GM12875 (cell line): ENCODE measurements around the gene HOXA6.

ENCODE experiments used
- H3K4me3 ChIP-seq: one replicate; pipeline ENCODE4 v1.5.1; 2011; ENCODE audit warnings: low read depth, low read length, control low read depth
- CTCF ChIP-seq: IDR thresholded peaks from 2 replicates; pipeline ENCODE4 v1.5.1; 2011; ENCODE audit warnings: low read depth, mild to moderate bottlenecking, control low read depth, inconsistent platforms, low read length, moderate library complexity, borderline replicate concordance; ENCODE audit not compliant: insufficient read depth

The HOXA6 gene

GRCh38 chr7:27103489-27104226 lies 43.9 kb downstream of the HOXA6 start:
- no peak for TF ChIP-seq CTCF
- no peak overlapping the region for H3K4me3 ChIP-seq

DNA sequence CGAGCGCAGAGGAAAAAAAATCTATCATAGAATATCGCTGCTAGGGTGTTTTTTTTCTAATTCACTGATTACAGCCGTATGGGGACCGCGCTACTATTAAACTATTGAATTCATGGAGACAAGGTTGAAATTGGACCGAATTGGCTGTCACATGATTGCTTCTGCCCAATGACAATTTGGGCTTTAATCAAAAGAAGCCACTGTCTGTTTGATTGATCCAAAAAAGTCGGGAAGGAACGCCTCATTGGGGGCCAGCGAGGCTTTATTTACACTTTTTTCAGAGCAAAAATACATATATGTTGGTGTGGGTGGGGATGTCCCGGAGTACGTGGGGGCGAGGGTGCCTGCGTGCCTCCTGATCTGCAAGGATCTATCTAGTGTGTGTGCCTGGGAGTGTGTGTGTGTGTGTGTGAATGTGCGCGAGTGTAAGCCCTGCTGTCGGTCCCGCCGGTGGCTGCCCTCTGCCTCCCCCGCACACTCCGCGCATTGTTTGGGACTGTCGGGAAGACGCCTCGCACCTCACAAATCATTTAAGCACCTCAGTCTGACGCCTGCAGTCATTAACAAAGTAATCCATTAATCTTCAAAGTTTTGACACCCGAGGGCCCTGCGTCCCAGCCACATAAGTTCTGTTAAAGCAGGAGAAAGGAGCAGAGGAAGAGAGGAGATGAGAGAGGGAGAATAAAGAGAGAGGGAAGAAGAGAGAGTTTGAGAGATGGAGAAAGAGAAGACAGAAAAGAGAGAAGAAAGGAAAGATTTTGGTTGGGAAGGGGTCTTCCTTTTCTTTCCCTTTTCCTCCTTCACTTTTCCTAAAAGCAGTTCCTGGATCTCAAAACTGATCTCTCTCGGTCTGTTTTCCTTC lies 44.8 kb downstream of the HOXA6 start, which contains the start of gene HOXA2:
Gene HOXA2 (minus strand): TSS at position 103 of the 862 bp plus-strand sequence. CDS start 183 bp downstream, outside the sequence.
- no peak within 1 kb of the TSS for H3K4me3 ChIP-seq

DNA sequence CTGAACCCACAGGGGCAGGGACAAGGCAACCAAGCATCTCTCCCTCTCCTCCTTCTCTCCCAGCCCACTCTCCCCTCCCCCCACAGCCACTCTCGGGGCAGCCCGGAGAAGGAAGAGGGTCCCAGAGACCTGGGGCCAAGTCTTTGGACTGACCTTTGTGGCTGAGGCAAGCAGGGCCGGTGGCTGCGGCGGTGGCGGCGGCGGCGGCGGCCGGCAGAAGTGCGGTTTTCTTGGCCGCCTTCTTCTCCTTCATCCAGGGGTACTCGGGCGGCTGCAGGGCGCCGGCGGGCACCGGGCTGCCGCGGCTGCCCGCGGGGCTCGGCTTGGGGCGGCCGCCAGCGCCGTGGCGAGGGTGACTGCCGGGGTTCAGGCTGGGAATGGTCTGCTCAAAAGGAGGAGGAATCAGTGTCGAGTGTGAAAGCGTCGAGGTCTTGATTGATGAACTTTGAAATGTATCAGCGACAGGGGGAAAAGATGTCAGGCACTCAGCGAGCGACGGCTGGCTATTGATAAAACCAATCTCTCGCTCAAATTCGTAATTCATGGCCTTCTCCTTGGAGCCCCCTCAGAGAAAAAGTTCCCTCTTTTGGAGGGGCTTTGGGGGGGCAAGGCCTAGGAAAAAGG lies 45.5 kb downstream of the HOXA6 start:
- TF ChIP-seq CTCF: no peak
- H3K4me3 ChIP-seq: no peak overlapping the region

More for the DNA sequence above, 44.8 kb downstream of the HOXA6 start, which contains the start of gene HOXA2:
- no peak for TF ChIP-seq CTCF

DNA sequence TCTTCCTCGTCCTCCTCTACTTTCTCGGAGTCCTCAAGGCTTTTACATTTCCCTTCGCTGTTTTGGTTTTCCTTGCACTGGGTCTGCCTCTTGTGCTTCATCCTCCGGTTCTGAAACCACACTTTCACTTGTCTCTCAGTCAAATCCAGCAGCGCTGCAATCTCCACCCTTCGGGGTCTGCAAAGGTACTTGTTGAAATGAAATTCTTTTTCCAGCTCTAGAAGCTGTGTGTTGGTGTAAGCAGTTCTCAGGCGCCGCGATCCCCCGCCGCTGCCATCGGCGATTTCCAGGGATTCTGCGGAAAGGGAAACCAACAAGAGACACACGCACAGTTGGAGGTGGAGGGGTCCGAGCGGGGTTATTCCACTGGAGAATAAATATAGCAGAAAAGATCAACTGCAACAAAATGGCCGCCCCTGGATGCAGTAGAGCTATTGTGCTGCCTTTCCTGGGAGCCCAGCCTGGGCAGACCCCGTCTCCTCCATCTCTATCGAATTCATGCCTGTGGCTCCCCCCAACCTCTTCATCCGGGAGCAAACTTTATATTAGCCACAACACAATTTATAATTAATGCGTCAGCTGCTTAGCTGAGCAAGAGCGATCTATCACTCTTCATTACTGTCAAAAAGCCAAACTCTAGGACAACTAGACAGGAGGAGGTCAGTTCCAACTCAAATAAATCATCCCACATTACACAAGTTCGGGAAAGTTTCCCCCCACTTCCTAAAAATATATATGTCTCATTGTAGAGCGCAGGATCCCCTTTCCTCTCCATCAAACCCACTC lies 46.2 kb downstream of the HOXA6 start:
- no peak overlapping the region for H3K4me3 ChIP-seq
- TF ChIP-seq CTCF: no peak

DNA sequence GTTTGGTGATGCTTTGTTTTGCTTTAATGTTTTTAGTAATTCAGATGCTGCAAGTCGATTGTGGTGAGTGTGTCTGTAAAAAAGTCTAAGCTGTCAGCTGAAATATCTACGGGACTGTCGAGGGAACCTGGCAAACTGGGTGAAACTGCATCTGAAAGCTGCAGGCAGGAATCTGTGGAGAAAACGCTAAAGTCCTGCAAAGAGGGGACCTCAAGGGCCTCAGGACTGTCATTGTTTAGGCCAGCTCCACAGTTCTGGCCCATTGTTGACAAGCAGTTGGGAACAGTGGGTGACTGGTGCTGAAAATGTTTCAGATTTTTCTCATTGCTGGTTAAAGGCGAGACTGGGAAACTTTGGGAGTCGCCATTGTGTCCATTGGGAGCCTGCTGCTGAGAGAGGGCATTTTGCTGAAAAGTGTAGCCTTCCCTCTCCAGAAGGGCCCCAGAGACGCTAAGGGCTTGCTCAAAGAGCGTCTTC lies 46.8 kb downstream of the HOXA6 start:
- no peak overlapping the region for H3K4me3 ChIP-seq
- TF ChIP-seq CTCF: no peak

GRCh38 chr7:27099453-27100370 lies 47.9 kb downstream of the HOXA6 start:
- H3K4me3 ChIP-seq: no peak overlapping the region
- no peak for TF ChIP-seq CTCF
